PC-3 (cell line): Measurements from ENCODE around the gene STAT5B.

Experiments used
- CTCF ChIP-seq: fragments of 300-600 bp; sonication (generic); conservative IDR thresholded peaks from 2 replicates; pipeline ENCODE4 v1.5.1; 2017; ENCODE audit warnings: antibody characterized with exemption, low read depth, mild to moderate bottlenecking, low read length
- EZH2phosphoT487 ChIP-seq: fragments of 300-600 bp; sonication (generic); IDR thresholded peaks from 2 replicates; pipeline ENCODE4 v1.6.1; 2018; ENCODE audit warnings: mild to moderate bottlenecking, antibody characterized with exemption, low read length, borderline replicate concordance

- TF ChIP-seq CTCF (no peak), EZH2phosphoT487 (no peak)
Observed at GRCh38 chr17:42284024-42284369, 7.8 kb upstream of the STAT5B start.
